ENCODE data around the gene ARFIP1.

Gene ARFIP1

DNA sequence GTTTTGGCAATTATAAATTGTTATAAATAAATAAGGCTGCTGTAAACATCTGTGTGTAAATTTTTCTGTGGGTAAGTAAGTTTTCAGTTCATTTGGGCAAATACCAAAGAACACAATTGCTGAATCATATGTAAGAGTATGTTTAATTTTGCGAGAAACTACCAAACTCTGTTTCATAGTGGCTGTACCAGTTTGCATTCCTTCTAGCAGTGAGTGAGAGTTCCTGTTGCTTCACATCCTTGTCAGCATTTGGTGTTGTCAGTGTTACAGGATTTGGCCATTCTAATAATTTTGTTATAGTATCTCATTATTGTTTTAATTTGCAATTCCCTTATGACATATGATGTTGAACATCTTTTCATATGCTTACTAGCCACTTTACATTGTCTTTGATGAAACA is 48.4 kb downstream of the ARFIP1 start:
- Histone ChIP-seq H3K27ac (ENCODE audit: extremely low read depth, low read depth, low read length) (no peak overlapping the region), H3K4me3 (ENCODE audit: low read depth, low read length) (no peak overlapping the region), H3K36me3 (ENCODE audit: control insufficient read depth in 2 of 2, insufficient read depth in 1 of 2, low read length in 2 of 2) (peaks cover 0 to 4% of the 10 kb centered on the region in 2 experiments; a peak in 1 of 3 replicates), H3K9me3 (ENCODE audit: control insufficient read depth, insufficient read depth, low read depth, low read length) (no peaks in the 10 kb centered on the region), H3K4me1 (ENCODE audit: control insufficient read depth, insufficient read depth, low read length) (no peaks in the 10 kb centered on the region)
- TF ChIP-seq ZNF211 (tag by site-specific recombination; IDR thresholded peaks at IDR 0.05; ENCODE audit: low read depth) (no peak), GLI2 (tag by site-specific recombination; IDR thresholded peaks at IDR 0.05; ENCODE audit: borderline replicate concordance, low read depth) (no peak), ZNF596 (tag by site-specific recombination; IDR thresholded peaks at IDR 0.05) (no peak), ZNF514 (tag by site-specific recombination; IDR thresholded peaks at IDR 0.05) (no peak), ZNF654 (tag by site-specific recombination; IDR thresholded peaks at IDR 0.05; ENCODE audit: low read depth) (no peak), OVOL3 (tag by site-specific recombination; IDR thresholded peaks at IDR 0.05) (no peak), ZNF521 (tag by site-specific recombination; IDR thresholded peaks at IDR 0.05) (no peak), ZNF19 (tag by site-specific recombination; IDR thresholded peaks at IDR 0.05; ENCODE audit: low read depth) (no peak), ZNF549 (tag by site-specific recombination; IDR thresholded peaks at IDR 0.05) (no peak), ZBTB20 (tag by site-specific recombination; IDR thresholded peaks at IDR 0.05) (no peak), ZNF146 (tag by site-specific recombination; IDR thresholded peaks at IDR 0.05) (no peak), ZBTB7A (tag by site-specific recombination; IDR thresholded peaks at IDR 0.05; ENCODE audit: low read depth) (no peak)
- TF ChIP-seq, protein P1, sequence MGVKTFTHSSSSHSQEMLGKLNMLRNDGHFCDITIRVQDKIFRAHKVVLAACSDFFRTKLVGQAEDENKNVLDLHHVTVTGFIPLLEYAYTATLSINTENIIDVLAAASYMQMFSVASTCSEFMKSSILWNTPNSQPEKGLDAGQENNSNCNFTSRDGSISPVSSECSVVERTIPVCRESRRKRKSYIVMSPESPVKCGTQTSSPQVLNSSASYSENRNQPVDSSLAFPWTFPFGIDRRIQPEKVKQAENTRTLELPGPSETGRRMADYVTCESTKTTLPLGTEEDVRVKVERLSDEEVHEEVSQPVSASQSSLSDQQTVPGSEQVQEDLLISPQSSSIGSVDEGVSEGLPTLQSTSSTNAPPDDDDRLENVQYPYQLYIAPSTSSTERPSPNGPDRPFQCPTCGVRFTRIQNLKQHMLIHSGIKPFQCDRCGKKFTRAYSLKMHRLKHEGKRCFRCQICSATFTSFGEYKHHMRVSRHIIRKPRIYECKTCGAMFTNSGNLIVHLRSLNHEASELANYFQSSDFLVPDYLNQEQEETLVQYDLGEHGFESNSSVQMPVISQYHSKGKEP (tag by site-specific recombination; IDR thresholded peaks at IDR 0.05), result no peak
- TF ChIP-seq, protein P2, sequence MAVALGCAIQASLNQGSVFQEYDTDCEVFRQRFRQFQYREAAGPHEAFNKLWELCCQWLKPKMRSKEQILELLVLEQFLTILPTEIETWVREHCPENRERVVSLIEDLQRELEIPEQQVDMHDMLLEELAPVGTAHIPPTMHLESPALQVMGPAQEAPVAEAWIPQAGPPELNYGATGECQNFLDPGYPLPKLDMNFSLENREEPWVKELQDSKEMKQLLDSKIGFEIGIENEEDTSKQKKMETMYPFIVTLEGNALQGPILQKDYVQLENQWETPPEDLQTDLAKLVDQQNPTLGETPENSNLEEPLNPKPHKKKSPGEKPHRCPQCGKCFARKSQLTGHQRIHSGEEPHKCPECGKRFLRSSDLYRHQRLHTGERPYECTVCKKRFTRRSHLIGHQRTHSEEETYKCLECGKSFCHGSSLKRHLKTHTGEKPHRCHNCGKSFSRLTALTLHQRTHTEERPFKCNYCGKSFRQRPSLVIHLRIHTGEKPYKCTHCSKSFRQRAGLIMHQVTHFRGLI (tag by site-specific recombination; IDR thresholded peaks at IDR 0.05), result no peak
- TF ChIP-seq, protein P3, sequence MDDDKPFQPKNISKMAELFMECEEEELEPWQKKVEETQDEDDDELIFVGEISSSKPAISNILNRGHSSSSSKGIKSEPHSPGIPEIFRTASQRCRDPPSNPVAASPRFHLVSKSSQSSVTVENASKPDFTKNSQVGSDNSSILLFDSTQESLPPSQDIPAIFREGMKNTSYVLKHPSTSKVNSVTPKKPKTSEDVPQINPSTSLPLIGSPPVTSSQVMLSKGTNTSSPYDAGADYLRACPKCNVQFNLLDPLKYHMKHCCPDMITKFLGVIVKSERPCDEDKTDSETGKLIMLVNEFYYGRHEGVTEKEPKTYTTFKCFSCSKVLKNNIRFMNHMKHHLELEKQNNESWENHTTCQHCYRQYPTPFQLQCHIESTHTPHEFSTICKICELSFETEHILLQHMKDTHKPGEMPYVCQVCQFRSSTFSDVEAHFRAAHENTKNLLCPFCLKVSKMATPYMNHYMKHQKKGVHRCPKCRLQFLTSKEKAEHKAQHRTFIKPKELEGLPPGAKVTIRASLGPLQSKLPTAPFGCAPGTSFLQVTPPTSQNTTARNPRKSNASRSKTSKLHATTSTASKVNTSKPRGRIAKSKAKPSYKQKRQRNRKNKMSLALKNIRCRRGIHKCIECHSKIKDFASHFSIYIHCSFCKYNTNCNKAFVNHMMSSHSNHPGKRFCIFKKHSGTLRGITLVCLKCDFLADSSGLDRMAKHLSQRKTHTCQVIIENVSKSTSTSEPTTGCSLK (tag by site-specific recombination; IDR thresholded peaks at IDR 0.05), result no peak
- TF ChIP-seq, protein P4, sequence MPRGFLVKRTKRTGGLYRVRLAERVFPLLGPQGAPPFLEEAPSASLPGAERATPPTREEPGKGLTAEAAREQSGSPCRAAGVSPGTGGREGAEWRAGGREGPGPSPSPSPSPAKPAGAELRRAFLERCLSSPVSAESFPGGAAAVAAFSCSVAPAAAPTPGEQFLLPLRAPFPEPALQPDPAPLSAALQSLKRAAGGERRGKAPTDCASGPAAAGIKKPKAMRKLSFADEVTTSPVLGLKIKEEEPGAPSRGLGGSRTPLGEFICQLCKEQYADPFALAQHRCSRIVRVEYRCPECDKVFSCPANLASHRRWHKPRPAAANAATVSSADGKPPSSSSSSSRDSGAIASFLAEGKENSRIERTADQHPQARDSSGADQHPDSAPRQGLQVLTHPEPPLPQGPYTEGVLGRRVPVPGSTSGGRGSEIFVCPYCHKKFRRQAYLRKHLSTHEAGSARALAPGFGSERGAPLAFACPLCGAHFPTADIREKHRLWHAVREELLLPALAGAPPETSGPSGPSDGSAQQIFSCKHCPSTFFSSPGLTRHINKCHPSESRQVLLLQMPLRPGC (tag by site-specific recombination; IDR thresholded peaks at IDR 0.05), result no peak
- TF ChIP-seq, protein P5, sequence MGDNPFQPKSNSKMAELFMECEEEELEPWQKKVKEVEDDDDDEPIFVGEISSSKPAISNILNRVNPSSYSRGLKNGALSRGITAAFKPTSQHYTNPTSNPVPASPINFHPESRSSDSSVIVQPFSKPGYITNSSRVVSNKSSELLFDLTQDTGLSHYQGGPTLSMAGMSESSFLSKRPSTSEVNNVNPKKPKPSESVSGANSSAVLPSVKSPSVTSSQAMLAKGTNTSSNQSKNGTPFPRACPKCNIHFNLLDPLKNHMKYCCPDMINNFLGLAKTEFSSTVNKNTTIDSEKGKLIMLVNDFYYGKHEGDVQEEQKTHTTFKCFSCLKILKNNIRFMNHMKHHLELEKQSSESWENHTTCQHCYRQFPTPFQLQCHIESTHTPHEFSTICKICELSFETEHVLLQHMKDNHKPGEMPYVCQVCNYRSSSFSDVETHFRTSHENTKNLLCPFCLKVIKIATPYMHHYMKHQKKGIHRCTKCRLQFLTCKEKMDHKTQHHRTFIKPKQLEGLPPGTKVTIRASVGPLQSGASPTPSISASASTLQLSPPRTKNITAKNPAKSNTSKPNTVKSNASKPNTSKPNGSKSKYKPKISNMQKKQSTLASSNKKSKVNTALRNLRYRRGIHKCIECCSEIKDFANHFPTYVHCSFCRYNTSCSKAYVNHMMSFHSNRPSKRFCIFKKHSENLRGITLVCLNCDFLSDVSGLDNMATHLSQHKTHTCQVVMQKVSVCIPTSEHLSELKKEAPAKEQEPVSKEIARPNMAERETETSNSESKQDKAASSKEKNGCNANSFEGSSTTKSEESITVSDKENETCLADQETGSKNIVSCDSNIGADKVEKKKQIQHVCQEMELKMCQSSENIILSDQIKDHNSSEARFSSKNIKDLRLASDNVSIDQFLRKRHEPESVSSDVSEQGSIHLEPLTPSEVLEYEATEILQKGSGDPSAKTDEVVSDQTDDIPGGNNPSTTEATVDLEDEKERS (tag by site-specific recombination; IDR thresholded peaks at IDR 0.05), result no peak
- TF ChIP-seq, protein P6, sequence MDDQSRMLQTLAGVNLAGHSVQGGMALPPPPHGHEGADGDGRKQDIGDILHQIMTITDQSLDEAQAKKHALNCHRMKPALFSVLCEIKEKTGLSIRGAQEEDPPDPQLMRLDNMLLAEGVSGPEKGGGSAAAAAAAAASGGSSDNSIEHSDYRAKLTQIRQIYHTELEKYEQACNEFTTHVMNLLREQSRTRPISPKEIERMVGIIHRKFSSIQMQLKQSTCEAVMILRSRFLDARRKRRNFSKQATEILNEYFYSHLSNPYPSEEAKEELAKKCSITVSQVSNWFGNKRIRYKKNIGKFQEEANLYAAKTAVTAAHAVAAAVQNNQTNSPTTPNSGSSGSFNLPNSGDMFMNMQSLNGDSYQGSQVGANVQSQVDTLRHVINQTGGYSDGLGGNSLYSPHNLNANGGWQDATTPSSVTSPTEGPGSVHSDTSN (CRISPR knock-in tag; IDR thresholded peaks at IDR 0.05), result no peak
- TF ChIP-seq, protein P7, sequence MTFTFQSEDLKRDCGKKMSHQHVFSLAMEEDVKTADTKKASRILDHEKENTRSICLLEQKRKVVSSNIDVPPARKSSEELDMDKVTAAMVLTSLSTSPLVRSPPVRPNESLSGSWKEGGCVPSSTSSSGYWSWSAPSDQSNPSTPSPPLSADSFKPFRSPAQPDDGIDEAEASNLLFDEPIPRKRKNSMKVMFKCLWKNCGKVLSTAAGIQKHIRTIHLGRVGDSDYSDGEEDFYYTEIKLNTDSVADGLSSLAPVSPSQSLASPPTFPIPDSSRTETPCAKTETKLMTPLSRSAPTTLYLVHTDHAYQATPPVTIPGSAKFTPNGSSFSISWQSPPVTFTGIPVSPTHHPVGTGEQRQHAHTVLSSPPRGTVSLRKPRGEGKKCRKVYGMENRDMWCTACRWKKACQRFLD (tag by site-specific recombination; IDR thresholded peaks at IDR 0.05), result no peak
- ChIA-PET POLR2A (no interaction called here), CTCF (no interaction called here)
